Measurements from ENCODE around the gene IVD.
"Not testable (repeated sequence)": the region's sequence is repeated elsewhere in the genome, so short reads cannot be mapped to it uniquely, and the experiment has no call there.

IVD gene

GRCh38 chr15:40439960-40440742 is 34.6 kb downstream of the IVD start:
- peak; percentile 29 for DNase-seq

GRCh38 chr15:40440743-40441564 is 35.4 kb downstream of the IVD start, which contains the start of gene BAHD1:
Gene BAHD1, plus strand, starts transcription at chr15:40440953. Its CDS starts 17,512 bp downstream, at chr15:40458465.
- peak; percentile 94 to 95 for DNase-seq

GRCh38 chr15:40441565-40442531 is 36.3 kb downstream of the IVD start:
- no peak for DNase-seq

- no peak for DNase-seq
Observed at GRCh38 chr15:40443255-40443654, 37.7 kb downstream of the IVD start.

- no peak for DNase-seq
Observed at GRCh38 chr15:40443846-40444245, 38.3 kb downstream of the IVD start.

GRCh38 chr15:40444736-40445135 is 39.1 kb downstream of the IVD start:
- no peak for DNase-seq

- no peak for DNase-seq
Observed at GRCh38 chr15:40445421-40445922, 39.9 kb downstream of the IVD start.

GRCh38 chr15:40446144-40446543 is 40.5 kb downstream of the IVD start:
- no peak for DNase-seq

GRCh38 chr15:40448354-40448753 is 42.8 kb downstream of the IVD start:
- no peak for DNase-seq

- no peak for DNase-seq
Observed at GRCh38 chr15:40449275-40449674, 43.7 kb downstream of the IVD start.

- no peak for DNase-seq
Observed at GRCh38 chr15:40450047-40450446, 44.5 kb downstream of the IVD start.

GRCh38 chr15:40451527-40452158 is 46.0 kb downstream of the IVD start:
- no peak for DNase-seq

- DNase-seq: no peak
Observed at GRCh38 chr15:40452296-40453090, 46.9 kb downstream of the IVD start.

GRCh38 chr15:40453941-40454340 is 48.3 kb downstream of the IVD start:
- not testable (repeated sequence) for DNase-seq

GRCh38 chr15:40454904-40455391 is 49.4 kb downstream of the IVD start:
- no peak for DNase-seq

- DNase-seq: no peak
Observed at GRCh38 chr15:40456299-40456712, 50.7 kb downstream of the IVD start.

GRCh38 chr15:40456738-40457137 is 51.1 kb downstream of the IVD start:
- DNase-seq: no peak

- no peak for DNase-seq
Observed at GRCh38 chr15:40458495-40459371, 53.1 kb downstream of the IVD start.

GRCh38 chr15:40459391-40460015 is 53.9 kb downstream of the IVD start:
- DNase-seq: no peak

Measured in activated CD4-positive, alpha-beta T cell treated with anti-CD3 and anti-CD28 coated beads, Interleukin-2, amount 50 U/mL, for 4 hours (primary cell).